ENCODE measurements around the gene PPFIA4. TPM values are rescaled to one million over a fixed set of nuclear protein-coding genes. Genes with fewer than 3 reads are reported as not detected.

Gene PPFIA4
- total RNA-seq, 1 experiment from 2014 or later = 21.1 TPM

GRCh38 chr1:203090421-203091198, 64.3 kb downstream of the PPFIA4 start (continued):
- TF ChIP-seq ARID4B (CRISPR knock-in tag; IDR thresholded peaks at IDR 0.05; ENCODE audit: borderline replicate concordance) (no peak), NFE2L1 (CRISPR knock-in tag; IDR thresholded peaks at IDR 0.05) (no peak), MXD4 (CRISPR knock-in tag; IDR thresholded peaks at IDR 0.05; ENCODE audit: borderline replicate concordance) (no peak), HMGXB4 (CRISPR knock-in tag; IDR thresholded peaks at IDR 0.05) (no peak), ZNF416 (CRISPR knock-in tag; IDR thresholded peaks at IDR 0.05) (no peak), CDX4 (CRISPR knock-in tag; IDR thresholded peaks at IDR 0.05; ENCODE audit: borderline replicate concordance) (no peak), FOXK1 (CRISPR knock-in tag; IDR thresholded peaks at IDR 0.05) (no peak)

- ChIA-PET CTCF (interaction anchor here (0.7 to 2.6 kb wide), 3 partner anchors 51 to 198 kb away, joined by 4 to 9 read pairs (median 7); no protein-coding TSS in a partner anchor), POLR2A (no interaction called here)
- Mint-ChIP-seq H3K4me3 (no peak overlapping the region), H3K9me3 (peaks cover 26% of the 10 kb centered on the region), H3K4me1 (peaks cover 13% of the 10 kb centered on the region), H3K27me3 (ENCODE audit: low read depth) (peaks cover 4% of the 10 kb centered on the region; the same call in 1 of the 2 replicates), H3K27ac (no peak overlapping the region), H3K36me3 (peaks cover 19% of the 10 kb centered on the region)
- no peak for ATAC-seq
- no peak for DNase-seq (ENCODE audit: low spot score)
- TF ChIP-seq HMGA2 (CRISPR knock-in tag; IDR thresholded peaks at IDR 0.05) (no peak), AR (CRISPR knock-in tag; IDR thresholded peaks at IDR 0.05) (no peak), TCF7 (CRISPR knock-in tag; IDR thresholded peaks at IDR 0.05; ENCODE audit: low read depth) (no peak), NR2C2 (CRISPR knock-in tag; IDR thresholded peaks at IDR 0.05) (no peak), TP53 (CRISPR knock-in tag; IDR thresholded peaks at IDR 0.05) (no peak), NFATC4 (CRISPR knock-in tag; IDR thresholded peaks at IDR 0.05) (no peak), E2F1 (CRISPR knock-in tag; IDR thresholded peaks at IDR 0.05) (no peak), NR1H2 (CRISPR knock-in tag; IDR thresholded peaks at IDR 0.05) (no peak), ZNF396 (CRISPR knock-in tag; IDR thresholded peaks at IDR 0.05; ENCODE audit: borderline replicate concordance) (no peak), MAX (CRISPR knock-in tag; IDR thresholded peaks at IDR 0.05) (no peak), ZNF423 (CRISPR knock-in tag; IDR thresholded peaks at IDR 0.05) (no peak), CTCF (IDR thresholded peaks at IDR 0.05) (no peak), ZMAT4 (CRISPR knock-in tag; IDR thresholded peaks at IDR 0.05) (no peak), ZNF263 (CRISPR knock-in tag; IDR thresholded peaks at IDR 0.05; ENCODE audit: low read depth) (no peak), GRHL2 (CRISPR knock-in tag; IDR thresholded peaks at IDR 0.05; ENCODE audit: insufficient replicate concordance, severe bottlenecking) (no peak), NFYB (CRISPR knock-in tag; conservative IDR thresholded peaks at IDR 0.05; ENCODE audit: low read depth) (no peak), FOXP1 (CRISPR knock-in tag; IDR thresholded peaks at IDR 0.05; ENCODE audit: borderline replicate concordance) (no peak)
These were observed 64.8 kb downstream of the PPFIA4 start for GRCh38 chr1:203091199-203091477.
